A673 (cell line): ENCODE results near the gene RGS7.

Experiments used
- EZH2 ChIP-seq: fragments of 200-600 bp; sonication (generic); IDR thresholded peaks from 2 replicates; pipeline ENCODE4 v1.6.1; 2017; ENCODE audit warnings: borderline replicate concordance, low read depth, mild to moderate bottlenecking, mixed read lengths, antibody characterized with exemption, low read length; ENCODE audit not compliant: poor library complexity, severe bottlenecking
- TF ChIP-seq, protein P1 (sequence below): fragments of 300-800, 200-600 bp; sonication (generic); conservative IDR thresholded peaks from 2 replicates; pipeline ENCODE4 v1.5.1; 2017; ENCODE audit warnings: low read depth, mild to moderate bottlenecking, antibody characterized with exemption, low read length, moderate library complexity, mixed read lengths

DNA sequence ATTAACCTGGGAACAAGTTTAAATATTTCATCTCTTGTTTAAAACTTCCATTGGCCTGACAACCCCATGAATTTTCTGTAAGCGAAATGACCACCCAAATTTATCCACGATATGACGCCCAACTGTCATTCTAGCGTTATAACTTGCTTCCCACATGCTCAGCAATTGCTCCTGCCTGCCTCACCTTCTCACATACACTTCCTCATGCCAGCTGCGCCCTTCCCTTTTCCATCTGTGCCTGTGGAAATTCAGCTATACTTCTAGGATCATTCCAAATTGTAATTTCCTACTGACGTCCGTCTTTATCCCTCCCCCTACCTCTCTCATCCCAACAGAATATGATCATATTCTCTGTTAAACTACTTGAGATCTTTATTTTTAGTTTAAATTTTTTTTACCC lies 248.0 kb downstream of the RGS7 start:
- TF ChIP-seq, protein P1, sequence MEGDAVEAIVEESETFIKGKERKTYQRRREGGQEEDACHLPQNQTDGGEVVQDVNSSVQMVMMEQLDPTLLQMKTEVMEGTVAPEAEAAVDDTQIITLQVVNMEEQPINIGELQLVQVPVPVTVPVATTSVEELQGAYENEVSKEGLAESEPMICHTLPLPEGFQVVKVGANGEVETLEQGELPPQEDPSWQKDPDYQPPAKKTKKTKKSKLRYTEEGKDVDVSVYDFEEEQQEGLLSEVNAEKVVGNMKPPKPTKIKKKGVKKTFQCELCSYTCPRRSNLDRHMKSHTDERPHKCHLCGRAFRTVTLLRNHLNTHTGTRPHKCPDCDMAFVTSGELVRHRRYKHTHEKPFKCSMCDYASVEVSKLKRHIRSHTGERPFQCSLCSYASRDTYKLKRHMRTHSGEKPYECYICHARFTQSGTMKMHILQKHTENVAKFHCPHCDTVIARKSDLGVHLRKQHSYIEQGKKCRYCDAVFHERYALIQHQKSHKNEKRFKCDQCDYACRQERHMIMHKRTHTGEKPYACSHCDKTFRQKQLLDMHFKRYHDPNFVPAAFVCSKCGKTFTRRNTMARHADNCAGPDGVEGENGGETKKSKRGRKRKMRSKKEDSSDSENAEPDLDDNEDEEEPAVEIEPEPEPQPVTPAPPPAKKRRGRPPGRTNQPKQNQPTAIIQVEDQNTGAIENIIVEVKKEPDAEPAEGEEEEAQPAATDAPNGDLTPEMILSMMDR = no peak
- TF ChIP-seq EZH2 = no peak
